WERI-Rb-1 (cell line): ENCODE results near the gene OSBPL5.

Source experiments
- DNase-seq: peaks from one replicate; pipeline ENCODE4 v3.0.0-alpha.2; 2020
- H3K27ac ChIP-seq: fragments of 250-450 bp; sonication (Bioruptor Pico); 2 replicates; pipeline ENCODE4 v1.5.1; 2020; ENCODE audit warnings: mild to moderate bottlenecking, moderate library complexity
- H3K27me3 ChIP-seq: fragments of 250-450 bp; sonication (Bioruptor Pico); 2 replicates; pipeline ENCODE4 v1.5.1; 2021; ENCODE audit warnings: mild to moderate bottlenecking, low read depth, moderate library complexity; ENCODE audit not compliant: insufficient read depth, severe bottlenecking
- H3K36me3 ChIP-seq: fragments of 250-450 bp; sonication (Bioruptor Pico); 2 replicates; pipeline ENCODE4 v1.5.1; 2020; ENCODE audit warnings: mild to moderate bottlenecking, moderate library complexity
- H3K4me3 ChIP-seq: 2 replicates; pipeline ENCODE4 v1.5.1; 2011; ENCODE audit warnings: low read depth, mild to moderate bottlenecking, control low read depth, low read length
- H3K9me3 ChIP-seq: fragments of 250-450 bp; sonication (Bioruptor Pico); 2 replicates; pipeline ENCODE4 v1.5.1; 2021; ENCODE audit warnings: mild to moderate bottlenecking, moderate library complexity; ENCODE audit not compliant: severe bottlenecking
- CTCF ChIP-seq: IDR thresholded peaks from 2 replicates; pipeline ENCODE4 v1.5.1; 2011; ENCODE audit warnings: low read depth, mild to moderate bottlenecking, control low read depth, inconsistent platforms, low read length

The OSBPL5 gene

GRCh38 chr11:3042496-3043314 lies 122.4 kb downstream of the OSBPL5 start:
- H3K4me3 ChIP-seq = no peak overlapping the region
- no peak for TF ChIP-seq CTCF
- H3K27ac ChIP-seq = no peak overlapping the region
- no peak for DNase-seq
- H3K9me3 ChIP-seq = no peaks in the 10 kb centered on the region
- peaks cover 53% of the 10 kb centered on the region for H3K36me3 ChIP-seq
- H3K27me3 ChIP-seq = no peaks in the 10 kb centered on the region

GRCh38 chr11:3041699-3042441 lies 123.2 kb downstream of the OSBPL5 start:
- TF ChIP-seq CTCF = no peak
- Histone ChIP-seq H3K4me3 (no peak overlapping the region), H3K27ac (no peak overlapping the region), H3K36me3 (peaks cover 56% of the 10 kb centered on the region), H3K9me3 (no peaks in the 10 kb centered on the region), H3K27me3 (no peaks in the 10 kb centered on the region)
- DNase-seq = no peak

GRCh38 chr11:3040881-3041280 lies 124.2 kb downstream of the OSBPL5 start:
- no peak for DNase-seq
- Histone ChIP-seq H3K36me3 (peaks cover 60% of the 10 kb centered on the region), H3K4me3 (no peak overlapping the region), H3K27me3 (no peaks in the 10 kb centered on the region), H3K27ac (no peak overlapping the region), H3K9me3 (no peaks in the 10 kb centered on the region)
- no peak for TF ChIP-seq CTCF

GRCh38 chr11:3037945-3038271 lies 127.2 kb downstream of the OSBPL5 start:
- no peak for TF ChIP-seq CTCF
- Histone ChIP-seq H3K27me3 (no peaks in the 10 kb centered on the region), H3K9me3 (no peaks in the 10 kb centered on the region), H3K36me3 (peaks cover 59% of the 10 kb centered on the region), H3K4me3 (no peak overlapping the region), H3K27ac (0 out of 2 replicates have a peak overlapping the region, but pooled peaks have one; percentile 13)
- no peak for DNase-seq
